HepG2 (cell line): ENCODE results near the gene PSEN2. TPM values are rescaled to one million over a fixed set of nuclear protein-coding genes. Genes with fewer than 3 reads are reported as not detected.

Experiments
- CCDC6 ChIP-seq: sonication (generic); formaldehyde crosslinking; IDR thresholded peaks from 2 replicates; pipeline ENCODE4 v1.8.1; 2022; ENCODE audit warnings: mild to moderate bottlenecking, missing genetic modification reagents, moderate library complexity
- ELF3 ChIP-seq: IDR thresholded peaks from 2 replicates; pipeline ENCODE4 v1.6.1; 2016; ENCODE audit warnings: missing genetic modification reagents, missing compliant biosample characterization
- HNRNPL ChIP-seq: fragments of 200-400 bp; formaldehyde crosslinking; IDR thresholded peaks from 2 replicates; pipeline ENCODE4 v1.6.1; 2017; ENCODE audit warnings: mild to moderate bottlenecking, low read depth, low read length
- HOXA7 ChIP-seq: sonication (generic); formaldehyde crosslinking; IDR thresholded peaks from 2 replicates; pipeline ENCODE4 v1.8.1; 2022; ENCODE audit warnings: mild to moderate bottlenecking, missing genetic modification reagents, moderate library complexity
- MBNL3 ChIP-seq: fragments of 250-450 bp; sonication (Bioruptor Pico); conservative IDR thresholded peaks from 2 replicates; pipeline ENCODE4 v1.8.0; 2022; ENCODE audit warnings: mild to moderate bottlenecking, inconsistent platforms
- MTA3 ChIP-seq: sonication (generic); formaldehyde crosslinking; IDR thresholded peaks from 2 replicates; pipeline ENCODE4 v1.4.0; 2020; ENCODE audit warnings: missing genetic modification reagents
- ZBTB14 ChIP-seq: sonication (generic); formaldehyde crosslinking; IDR thresholded peaks from 2 replicates; pipeline ENCODE4 v1.4.0; 2020; ENCODE audit warnings: missing genetic modification reagents
- ZBTB34 ChIP-seq: sonication (generic); formaldehyde crosslinking; IDR thresholded peaks from 2 replicates; pipeline ENCODE4 v1.8.0; 2022; ENCODE audit warnings: mild to moderate bottlenecking, missing genetic modification reagents
- ZFAT ChIP-seq: sonication (generic); formaldehyde crosslinking; conservative IDR thresholded peaks from 2 replicates; pipeline ENCODE4 v1.8.1; 2023; ENCODE audit warnings: missing genetic modification reagents, inconsistent platforms
- ZHX2 ChIP-seq, 2 experiments: sonication (generic) in 1 of 2; formaldehyde crosslinking in 1 of 2; IDR thresholded peaks; 2 replicates each; pipeline versions ENCODE4 v1.6.1 to v1.9.0; 2014 to 2022; ENCODE audit warnings: antibody characterized with exemption in 1 of 2, borderline replicate concordance in 1 of 2, inconsistent platforms in 1 of 2, low read depth in 1 of 2, missing genetic modification reagents in 1 of 2
- ZNF12 ChIP-seq: sonication (generic); formaldehyde crosslinking; IDR thresholded peaks from 2 replicates; pipeline ENCODE4 v1.5.0; 2020; ENCODE audit warnings: missing genetic modification reagents
- ZNF296 ChIP-seq: sonication (generic); formaldehyde crosslinking; conservative IDR thresholded peaks from 2 replicates; pipeline ENCODE4 v1.5.0; 2020; ENCODE audit warnings: mild to moderate bottlenecking, missing genetic modification reagents
- ZNF33B ChIP-seq: sonication (generic); formaldehyde crosslinking; IDR thresholded peaks from 2 replicates; pipeline ENCODE4 v1.5.1; 2020; ENCODE audit warnings: mild to moderate bottlenecking, missing genetic modification reagents
- ZNF607 ChIP-seq: sonication (generic); formaldehyde crosslinking; IDR thresholded peaks from 2 replicates; pipeline ENCODE4 v1.5.1; 2020; ENCODE audit warnings: missing genetic modification reagents, mild to moderate bottlenecking, borderline replicate concordance
- ZNF616 ChIP-seq: sonication (generic); formaldehyde crosslinking; IDR thresholded peaks from 2 replicates; pipeline ENCODE4 v1.5.0; 2020; ENCODE audit warnings: low read depth, mild to moderate bottlenecking, missing genetic modification reagents
- ZNF652 ChIP-seq: IDR thresholded peaks from 2 replicates; pipeline ENCODE4 v1.6.1; 2016; ENCODE audit warnings: low read depth, borderline replicate concordance
- ZNF850 ChIP-seq: sonication (generic); formaldehyde crosslinking; conservative IDR thresholded peaks from 2 replicates; pipeline ENCODE4 v1.9.0; 2021; ENCODE audit warnings: mild to moderate bottlenecking, missing genetic modification reagents
- polyA plus RNA-seq, 8 experiments: library from polyadenylated mRNA; depleted of rRNA in 3 of 8; stranded (reverse) in 7 of 8; unstranded in 1 of 8; fragments of >200 nt; fragmentation: Illumina TruSeq in 4 of 8; extraction: Trizol in 4 of 8; gene quantifications; 2 replicates each; pipeline versions ENCODE4 v1.2.1 to v1.2.3, GENCODE V29; 2011 to 2016; ENCODE audit warnings: low read depth in 4 of 8, missing spikeins in 1 of 8, mixed read lengths in 1 of 8; ENCODE audit not compliant: insufficient read depth in 1 of 8
- total RNA-seq, 5 experiments: library from RNA; depleted of rRNA; stranded (reverse); fragments of >200 nt; fragmentation: Illumina TruSeq; extraction: Trizol; gene quantifications; 2 replicates each; pipeline ENCODE4 v1.2.3, GENCODE V29; 2016; ENCODE audit warnings: low read depth in 1 of 5

Gene PSEN2
- total and polyA plus RNA-seq, 2 of the 13 experiments (the other 11 are each of a cell fraction or from before 2014, with no cell fraction given), result 5.9 to 13.1 TPM

DNA sequence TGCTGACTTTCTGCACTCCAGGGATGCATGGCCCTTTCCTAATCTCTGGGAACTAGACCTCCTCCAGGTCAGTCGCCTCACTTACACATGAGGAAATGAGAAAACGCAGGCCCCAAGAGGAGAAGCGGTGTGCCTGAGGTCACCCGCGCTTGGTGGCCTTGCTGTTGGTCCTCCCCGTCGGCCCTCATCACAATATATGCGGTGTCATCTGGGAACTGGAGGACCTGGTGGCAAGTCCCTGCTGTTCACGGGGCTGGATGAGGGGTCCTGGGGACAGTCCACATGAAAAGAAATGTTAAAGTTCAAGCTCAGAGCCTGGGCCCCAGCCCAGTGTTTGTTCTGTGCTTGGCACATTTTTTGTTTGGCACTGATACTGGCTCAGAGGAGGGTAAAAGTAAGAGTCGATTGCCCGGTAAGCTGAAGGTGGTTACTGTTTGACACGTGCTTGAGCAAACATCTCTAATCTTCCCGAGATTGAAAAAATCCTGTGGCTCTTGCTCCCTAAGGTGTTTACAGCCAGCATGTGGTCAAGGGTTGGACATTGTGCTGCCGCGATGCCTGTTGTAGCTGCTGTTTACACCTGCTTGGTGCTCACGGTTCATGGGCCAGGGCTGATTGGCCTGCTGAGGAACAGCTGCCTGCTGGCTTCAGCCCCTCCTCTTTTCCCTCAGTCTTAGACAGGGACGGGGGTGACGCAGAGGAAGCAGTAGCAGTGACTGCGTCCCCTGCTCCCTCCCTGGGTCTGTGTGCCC lies 74.9 kb downstream of the PSEN2 start (continued):
- TF ChIP-seq ZHX2 (IDR thresholded peaks at IDR 0.05; ENCODE audit: low read depth), result 0 out of 2 replicates have a peak, but pooled peaks have one; percentile 27
- TF ChIP-seq ZHX2 (CRISPR knock-in tag; IDR thresholded peaks at IDR 0.05; ENCODE audit: borderline replicate concordance), result no peak
- TF ChIP-seq ZNF296 (CRISPR knock-in tag), result 0 out of 2 replicates have a peak, but pooled peaks have one; percentile 40
- no peak for TF ChIP-seq ZNF850
- no peak for TF ChIP-seq HOXA7 (CRISPR knock-in tag)
- peak; percentile 46 for TF ChIP-seq ELF3 (CRISPR knock-in tag)
- no peak for TF ChIP-seq ZFAT (CRISPR knock-in tag)
- TF ChIP-seq ZNF12 (CRISPR knock-in tag), result peak; percentile 95
- TF ChIP-seq ZNF33B (CRISPR knock-in tag), result no peak
- TF ChIP-seq CCDC6 (CRISPR knock-in tag), result no peak
- TF ChIP-seq ZBTB34 (CRISPR knock-in tag), result peak; percentile 35; the same call in 1 of the 2 replicates
- TF ChIP-seq HNRNPL, result peak; percentile 74
- no peak; the same call in 1 of the 2 replicates for TF ChIP-seq ZNF607 (CRISPR knock-in tag)
- no peak for TF ChIP-seq ZBTB14 (CRISPR knock-in tag)
- no peak for TF ChIP-seq ZNF616 (CRISPR knock-in tag)
- TF ChIP-seq MBNL3 (CRISPR knock-in tag), result no peak
- peak; percentile 46; the same call in 1 of the 2 replicates for TF ChIP-seq ZNF652 (CRISPR knock-in tag)
- no peak for TF ChIP-seq MTA3 (CRISPR knock-in tag)
